ENCODE measurements around the gene UNC93A.
"Not testable (repeated sequence)": the region's sequence is repeated elsewhere in the genome, so short reads cannot be mapped to it uniquely, and the experiment has no call there.

Gene UNC93A

GRCh38 chr6:167345960-167346359 lies 54.8 kb downstream of the UNC93A start:
- no peak for DNase-seq

- DNase-seq = no peak
Observed at GRCh38 chr6:167347226-167347625, 56.1 kb downstream of the UNC93A start.

- DNase-seq = no peak
Observed at GRCh38 chr6:167349631-167350274, 58.6 kb downstream of the UNC93A start.

GRCh38 chr6:167350275-167350696 lies 59.2 kb downstream of the UNC93A start:
- no peak for DNase-seq

GRCh38 chr6:167350731-167351655 lies 59.9 kb downstream of the UNC93A start:
- peak; percentile 51 for DNase-seq

- DNase-seq = no peak
Observed at GRCh38 chr6:167351656-167352345, 60.7 kb downstream of the UNC93A start.

GRCh38 chr6:167356874-167357273 lies 65.8 kb downstream of the UNC93A start:
- DNase-seq = no peak

GRCh38 chr6:167358394-167358793 lies 67.3 kb downstream of the UNC93A start:
- DNase-seq = not testable (repeated sequence)

- DNase-seq = not testable (repeated sequence)
Observed at GRCh38 chr6:167361170-167361569, 70.1 kb downstream of the UNC93A start.

Measured in NCI-H1048 (cell line).